Prostate gland (tissue), 2 donors: ENCODE results near the gene ACOX3.

Source experiments
- CTCF ChIP-seq, 4 experiments: fragments of 200-600 bp in 2 of 4; fragments of 450-650 bp in 2 of 4; sonication (generic) in 2 of 4; IDR thresholded peaks; 1 replicate in 3 of 4; 2 replicates in 1 of 4; pipeline ENCODE4 v1.5.1; 2016 to 2019; ENCODE audit warnings: antibody characterized with exemption in 4 of 4, mild to moderate bottlenecking in 2 of 4, moderate library complexity in 2 of 4
- POLR2A ChIP-seq: fragments of 450-650 bp; IDR thresholded peaks from one replicate; pipeline ENCODE4 v1.6.1; 2016; ENCODE audit warnings: antibody characterized with exemption, mild to moderate bottlenecking
- POLR2AphosphoS5 ChIP-seq: sonication (generic); formaldehyde crosslinking; IDR thresholded peaks from one replicate; pipeline ENCODE4 v1.6.1; 2017; ENCODE audit warnings: antibody characterized with exemption

GRCh38 chr4:8383451-8384160 is 56.9 kb downstream of the ACOX3 start:
- TF ChIP-seq POLR2A: no peak
- TF ChIP-seq CTCF (IDR thresholded peaks at IDR 0.05): no peak
- no peak for TF ChIP-seq POLR2AphosphoS5
